Panc1 (cell line): ENCODE results near the gene NUMBL. TPM values are rescaled to one million over a fixed set of nuclear protein-coding genes. Genes with fewer than 3 reads are reported as not detected.
A peak's percentile ranks its signal among the peaks of the same experiment; 100 is the strongest.

ENCODE experiments used
- ATAC-seq: fragments of 200-7000 bp; cut with Tn5 transposase; 2 replicates; pipeline ENCODE4 v1.9.1; 2020; ENCODE audit warnings: mild to moderate bottlenecking, moderate library complexity
- BruUV-seq: library from RNA; stranded (reverse); fragments of 400-500 nt; replicated peaks from 2 replicates; lab custom pipeline; 2021; lab: Mats Ljungman, UMichigan
- CTCF ChIA-PET: fragments of 300-600 bp; sonication (Branson Sonifier 250); formaldehyde crosslinking; loops from one replicate; lab custom pipeline; 2022; ENCODE audit warnings: antibody characterized with exemption; lab: Charles Lee
- POLR2A ChIA-PET: fragments of 300-600 bp; sonication (Branson Sonifier 250); formaldehyde crosslinking; loops from one replicate; lab custom pipeline; 2022; ENCODE audit warnings: antibody characterized with exemption; lab: Charles Lee
- DNase-seq: peaks from one replicate; pipeline ENCODE4 v3.0.0-alpha.2; 2010; ENCODE audit warnings: low read depth, low spot score
- H3K27ac ChIP-seq: 2 replicates; pipeline ENCODE4 v1.5.1; 2011; ENCODE audit warnings: mild to moderate bottlenecking, low read length, inconsistent platforms
- H3K27me3 ChIP-seq: fragments of 200-500 bp; sonication (Bioruptor generic); 2 replicates; pipeline ENCODE4 v1.6.0; 2014; ENCODE audit warnings: low read length, inconsistent platforms; ENCODE audit not compliant: control insufficient read depth, insufficient read depth
- H3K36me3 ChIP-seq: fragments of 200-500 bp; sonication (Bioruptor generic); 2 replicates; pipeline ENCODE4 v1.5.1; 2014; ENCODE audit warnings: inconsistent platforms, mild to moderate bottlenecking, low read length, moderate library complexity; ENCODE audit not compliant: control insufficient read depth, insufficient read depth
- H3K4me1 ChIP-seq: 2 replicates; pipeline ENCODE4 v1.5.1; 2011; ENCODE audit warnings: inconsistent platforms, mild to moderate bottlenecking, low read length, moderate library complexity; ENCODE audit not compliant: control insufficient read depth, insufficient read depth
- H3K4me3 ChIP-seq, 2 experiments: 2 replicates each; pipeline ENCODE4 v1.5.1; 2011 to 2012; ENCODE audit warnings: low read depth in 2 of 2, low read length in 2 of 2, mild to moderate bottlenecking in 2 of 2, inconsistent platforms in 1 of 2, moderate library complexity in 1 of 2
- H3K9me3 ChIP-seq: fragments of 200-500 bp; sonication (Bioruptor generic); 2 replicates; pipeline ENCODE4 v1.5.1; 2014; ENCODE audit warnings: low read depth, mild to moderate bottlenecking, inconsistent platforms, low read length, moderate library complexity; ENCODE audit not compliant: control insufficient read depth, insufficient read depth
- POLR2AphosphoS5 ChIP-seq: IDR thresholded peaks from 2 replicates; pipeline ENCODE4 v1.6.1; 2012; ENCODE audit warnings: mild to moderate bottlenecking, low read depth, low read length, moderate library complexity
- SIN3A ChIP-seq: IDR thresholded peaks from 2 replicates; pipeline ENCODE4 v1.6.1; 2012; ENCODE audit warnings: low read depth, mild to moderate bottlenecking, low read length, moderate library complexity, borderline replicate concordance; ENCODE audit not compliant: insufficient read depth
- TCF7L2 ChIP-seq: IDR thresholded peaks from 2 replicates; pipeline ENCODE4 v1.6.1; 2011; ENCODE audit warnings: mild to moderate bottlenecking, low read depth, low read length, inconsistent platforms
- in situ Hi-C: cut with HindIII; loops from 2 replicates; pipeline ENCODE4 v1.10.0; 2016; ENCODE audit warnings: low sequenced_read_pairs, low pct_unique_long_range_greater_than_20kb
- intact Hi-C: fragments of 100-400 bp; cut with micrococcal nuclease; formaldehyde crosslinking; loops from one replicate; pipeline ENCODE4 v1.10.0; 2022; ENCODE audit not compliant: unreplicated experiment
- total RNA-seq: library from RNA; stranded (reverse); gene quantifications from one replicate; pipeline ENCODE4 v1.2.1, GENCODE V29; 2021; ENCODE audit not compliant: unreplicated experiment
- TF ChIP-seq, protein P1 (sequence below), 2 experiments: IDR thresholded peaks; 2 replicates each; pipeline ENCODE4 v1.6.1; 2011 to 2012; ENCODE audit warnings: low read depth in 2 of 2, control low read depth in 1 of 2, low read length in 1 of 2, mild to moderate bottlenecking in 1 of 2, moderate library complexity in 1 of 2; ENCODE audit not compliant: insufficient read depth in 1 of 2
- TF ChIP-seq, protein P2 (sequence below): fragments of 450-650 bp; IDR thresholded peaks from 2 replicates; pipeline ENCODE4 v1.5.1; 2017; ENCODE audit warnings: mild to moderate bottlenecking

The NUMBL gene
- total RNA-seq, 1 experiment from 2014 or later, result 27.6 TPM

DNA sequence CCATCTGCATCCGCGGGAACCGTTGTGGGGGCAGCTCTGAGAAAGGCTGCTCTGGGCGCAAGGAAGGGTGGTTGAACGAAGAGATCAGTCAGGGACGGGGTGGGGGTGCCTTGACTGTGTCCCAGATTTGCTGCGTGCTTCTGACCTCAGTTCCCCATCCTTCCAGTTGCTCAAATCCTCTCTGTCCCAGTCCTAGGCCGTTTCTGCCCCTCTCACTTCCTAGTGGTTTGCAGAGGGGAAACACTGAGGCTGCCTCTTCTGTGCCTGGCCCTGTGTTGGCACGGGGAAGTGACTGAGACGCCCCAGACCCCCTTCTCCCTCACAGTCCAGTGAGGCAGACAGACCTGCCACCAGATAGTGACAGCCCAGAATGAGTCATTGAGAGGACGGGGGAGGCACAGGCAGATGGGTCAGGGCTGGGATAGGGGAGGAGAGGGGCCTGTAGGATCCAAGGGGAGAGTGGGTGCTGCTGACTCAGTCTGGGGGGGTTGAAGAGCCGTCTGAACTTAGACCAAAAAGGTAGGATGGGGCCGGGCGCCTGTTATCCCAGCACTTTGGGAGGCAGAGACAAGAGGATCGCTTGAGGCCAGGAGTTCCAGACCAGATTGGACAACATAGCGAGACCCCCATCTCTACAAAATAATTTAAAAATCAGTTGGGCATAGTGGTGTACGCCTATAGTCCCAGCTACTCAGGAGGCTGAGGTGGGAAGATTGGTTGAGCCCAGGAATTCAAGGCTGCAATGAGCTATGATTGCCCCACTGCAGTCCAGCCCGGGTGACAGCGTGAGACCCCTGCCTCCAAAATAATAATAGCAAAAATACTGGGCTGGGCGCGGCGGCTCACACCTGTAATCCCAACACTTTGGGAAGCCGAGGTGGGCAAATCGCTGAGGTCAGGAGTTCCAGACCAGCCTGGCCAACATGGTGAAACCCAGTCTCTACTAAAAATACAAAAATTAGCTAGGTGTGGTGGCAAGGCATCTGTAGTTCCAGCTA is 26.5 kb downstream of the NUMBL start:
- intact Hi-C loops, result loop anchor here (10.0 kb wide), 1 partner anchor 141 kb away; no protein-coding TSS in a partner anchor
- BruUV-seq, result no TSS peak

DNA sequence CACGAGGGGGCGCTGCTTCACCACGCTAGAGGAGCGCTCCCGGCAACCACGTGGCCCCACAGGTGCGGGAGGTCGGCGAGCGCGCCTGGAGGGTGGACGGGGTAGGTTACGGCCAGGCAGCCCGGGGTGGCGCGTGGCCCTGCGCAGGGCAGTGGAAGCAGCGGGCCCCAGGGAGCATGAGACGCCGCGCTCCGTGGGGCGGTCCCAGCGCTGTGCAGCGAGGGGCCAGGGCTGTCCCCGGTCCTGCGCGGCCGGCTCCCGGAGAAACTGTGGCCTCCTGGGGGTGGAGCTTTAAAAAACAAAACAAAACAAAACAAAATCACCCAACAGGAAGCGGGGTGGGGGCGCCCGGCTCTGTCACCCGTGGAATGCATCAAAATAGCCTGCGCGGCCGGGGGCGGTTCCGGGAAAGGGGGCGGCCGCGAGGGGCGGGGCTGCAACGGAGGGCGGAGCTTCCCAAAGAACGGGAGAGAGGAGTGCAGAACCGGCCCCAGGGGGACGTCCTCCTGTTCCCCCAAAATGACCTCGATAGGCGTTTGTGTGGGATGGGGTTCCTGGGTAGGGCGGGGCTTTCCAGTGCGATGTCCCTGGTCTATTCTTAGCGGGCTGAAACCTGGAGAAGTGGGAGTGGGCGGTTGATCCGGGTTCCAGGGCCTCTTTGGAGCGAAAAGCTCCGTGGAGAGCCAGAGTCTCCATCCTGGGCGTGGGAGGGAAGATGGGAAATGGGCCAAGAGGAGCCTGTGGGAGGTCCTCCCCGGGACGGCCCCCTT is 27.3 kb downstream of the NUMBL start:
- Histone ChIP-seq H3K27ac (0 out of 2 replicates have a peak overlapping the region, but pooled peaks have one; percentile 29), H3K36me3 (no peaks in the 10 kb centered on the region), H3K9me3 (no peaks in the 10 kb centered on the region), H3K27me3 (no peaks in the 10 kb centered on the region), H3K4me1 (peaks cover 12% of the 10 kb centered on the region), H3K4me3 (peak overlapping the region; percentile 58 to 61)
- TF ChIP-seq TCF7L2 (no peak), SIN3A (0 out of 2 replicates have a peak, but pooled peaks have one; percentile 56), POLR2AphosphoS5 (no peak)
- TF ChIP-seq, protein P1, sequence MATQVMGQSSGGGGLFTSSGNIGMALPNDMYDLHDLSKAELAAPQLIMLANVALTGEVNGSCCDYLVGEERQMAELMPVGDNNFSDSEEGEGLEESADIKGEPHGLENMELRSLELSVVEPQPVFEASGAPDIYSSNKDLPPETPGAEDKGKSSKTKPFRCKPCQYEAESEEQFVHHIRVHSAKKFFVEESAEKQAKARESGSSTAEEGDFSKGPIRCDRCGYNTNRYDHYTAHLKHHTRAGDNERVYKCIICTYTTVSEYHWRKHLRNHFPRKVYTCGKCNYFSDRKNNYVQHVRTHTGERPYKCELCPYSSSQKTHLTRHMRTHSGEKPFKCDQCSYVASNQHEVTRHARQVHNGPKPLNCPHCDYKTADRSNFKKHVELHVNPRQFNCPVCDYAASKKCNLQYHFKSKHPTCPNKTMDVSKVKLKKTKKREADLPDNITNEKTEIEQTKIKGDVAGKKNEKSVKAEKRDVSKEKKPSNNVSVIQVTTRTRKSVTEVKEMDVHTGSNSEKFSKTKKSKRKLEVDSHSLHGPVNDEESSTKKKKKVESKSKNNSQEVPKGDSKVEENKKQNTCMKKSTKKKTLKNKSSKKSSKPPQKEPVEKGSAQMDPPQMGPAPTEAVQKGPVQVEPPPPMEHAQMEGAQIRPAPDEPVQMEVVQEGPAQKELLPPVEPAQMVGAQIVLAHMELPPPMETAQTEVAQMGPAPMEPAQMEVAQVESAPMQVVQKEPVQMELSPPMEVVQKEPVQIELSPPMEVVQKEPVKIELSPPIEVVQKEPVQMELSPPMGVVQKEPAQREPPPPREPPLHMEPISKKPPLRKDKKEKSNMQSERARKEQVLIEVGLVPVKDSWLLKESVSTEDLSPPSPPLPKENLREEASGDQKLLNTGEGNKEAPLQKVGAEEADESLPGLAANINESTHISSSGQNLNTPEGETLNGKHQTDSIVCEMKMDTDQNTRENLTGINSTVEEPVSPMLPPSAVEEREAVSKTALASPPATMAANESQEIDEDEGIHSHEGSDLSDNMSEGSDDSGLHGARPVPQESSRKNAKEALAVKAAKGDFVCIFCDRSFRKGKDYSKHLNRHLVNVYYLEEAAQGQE (IDR thresholded peaks at IDR 0.05; ENCODE audit: insufficient read depth in 1 of 2, low read depth in 2 of 2, low read length in 1 of 2), result no peak
- TF ChIP-seq, protein P2, sequence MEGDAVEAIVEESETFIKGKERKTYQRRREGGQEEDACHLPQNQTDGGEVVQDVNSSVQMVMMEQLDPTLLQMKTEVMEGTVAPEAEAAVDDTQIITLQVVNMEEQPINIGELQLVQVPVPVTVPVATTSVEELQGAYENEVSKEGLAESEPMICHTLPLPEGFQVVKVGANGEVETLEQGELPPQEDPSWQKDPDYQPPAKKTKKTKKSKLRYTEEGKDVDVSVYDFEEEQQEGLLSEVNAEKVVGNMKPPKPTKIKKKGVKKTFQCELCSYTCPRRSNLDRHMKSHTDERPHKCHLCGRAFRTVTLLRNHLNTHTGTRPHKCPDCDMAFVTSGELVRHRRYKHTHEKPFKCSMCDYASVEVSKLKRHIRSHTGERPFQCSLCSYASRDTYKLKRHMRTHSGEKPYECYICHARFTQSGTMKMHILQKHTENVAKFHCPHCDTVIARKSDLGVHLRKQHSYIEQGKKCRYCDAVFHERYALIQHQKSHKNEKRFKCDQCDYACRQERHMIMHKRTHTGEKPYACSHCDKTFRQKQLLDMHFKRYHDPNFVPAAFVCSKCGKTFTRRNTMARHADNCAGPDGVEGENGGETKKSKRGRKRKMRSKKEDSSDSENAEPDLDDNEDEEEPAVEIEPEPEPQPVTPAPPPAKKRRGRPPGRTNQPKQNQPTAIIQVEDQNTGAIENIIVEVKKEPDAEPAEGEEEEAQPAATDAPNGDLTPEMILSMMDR, result peak; percentile 92; the same call in 1 of the 2 replicates
- peak; percentile 91 for ATAC-seq
- CTCF ChIA-PET, result interaction anchor here (0.7 to 0.8 kb wide), 3 partner anchors 93 to 340 kb away, joined by 3 to 4 read pairs (median 3); no protein-coding TSS in a partner anchor
- POLR2A ChIA-PET, result interaction anchor here (0.8 kb wide), 1 partner anchor 159 kb away, joined by 4 read pairs; no protein-coding TSS in a partner anchor
- intact Hi-C loops (loop anchor here (10.0 kb wide), 1 partner anchor 142 kb away; no protein-coding TSS in a partner anchor), in situ Hi-C loops (no loop called here)
- no peak for DNase-seq
- BruUV-seq, result no TSS peak

More for the DNA sequence above, 26.5 kb downstream of the NUMBL start:
- ChIA-PET POLR2A (no interaction called here), CTCF (interaction anchor here (0.7 to 0.8 kb wide), 2 partner anchors 94 to 156 kb away, joined by 3 read pairs; no protein-coding TSS in a partner anchor)
- Histone ChIP-seq H3K27me3 (no peaks in the 10 kb centered on the region), H3K36me3 (no peaks in the 10 kb centered on the region), H3K4me3 (peak overlapping the region; percentile 58 to 61), H3K27ac (peak overlapping the region; percentile 29; the same call in 1 of the 2 replicates), H3K9me3 (no peaks in the 10 kb centered on the region), H3K4me1 (peaks cover 12% of the 10 kb centered on the region)
- DNase-seq (no peak), ATAC-seq (peak; percentile 20)
- TF ChIP-seq TCF7L2, result no peak
- in situ Hi-C loops, result no loop called here
